Tracheal epithelial cell (primary cell): ENCODE results near the gene AGBL4. TPM values are rescaled to one million over a fixed set of nuclear protein-coding genes. Genes with fewer than 3 reads are reported as not detected.

Experiments used
- total RNA-seq: library from RNA; depleted of rRNA; stranded (reverse); fragments of >200 nt; gene quantifications from 2 replicates; pipeline ENCODE4 v1.2.1, GENCODE V29; 2014

The AGBL4 gene
- total RNA-seq: not detected in 2 replicates

DNA sequence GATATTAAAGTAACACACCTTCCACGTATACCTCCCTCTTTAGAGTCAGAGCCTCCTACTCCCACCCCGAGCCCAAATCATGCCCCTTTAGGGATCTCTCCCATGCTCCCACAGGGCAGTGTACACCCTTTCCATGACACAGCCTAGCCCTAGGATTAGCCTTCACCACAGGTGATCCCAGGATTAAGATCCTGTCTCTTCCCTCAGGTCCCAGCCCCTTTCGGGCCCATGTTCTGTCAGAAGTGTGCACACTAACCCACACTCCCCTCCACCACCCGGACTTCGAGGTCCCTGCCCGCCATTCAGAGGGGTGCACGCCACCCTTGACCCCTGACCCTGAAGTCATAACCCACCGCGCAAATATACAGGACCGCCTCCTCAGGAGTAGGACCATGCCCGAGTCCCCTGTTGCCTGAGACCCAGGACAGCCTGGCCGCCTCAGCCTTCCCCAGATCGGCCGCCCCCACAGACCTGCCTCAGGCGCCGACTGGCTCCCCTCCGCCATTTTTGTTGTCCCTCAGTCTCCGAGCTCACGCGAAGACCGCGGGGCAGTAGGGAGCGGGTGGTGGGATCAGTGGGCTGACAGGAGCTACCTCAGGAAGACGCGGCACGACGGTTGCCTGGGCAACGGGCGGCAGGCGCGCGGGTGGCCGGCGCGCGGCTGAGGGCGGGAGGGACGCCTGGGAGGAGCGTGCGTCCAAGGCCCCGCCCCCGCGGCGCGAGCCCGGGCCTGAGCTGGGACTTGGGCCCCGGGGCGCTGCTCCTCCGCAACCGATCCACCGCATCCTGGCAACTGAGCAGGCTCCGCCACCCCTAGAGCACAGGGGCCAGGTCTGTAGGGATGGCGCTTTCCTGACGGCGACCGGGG lies at the start of gene AGBL4:
TSS of gene AGBL4 (minus strand) at position 663 of the 868 bp plus-strand sequence.

DNA sequence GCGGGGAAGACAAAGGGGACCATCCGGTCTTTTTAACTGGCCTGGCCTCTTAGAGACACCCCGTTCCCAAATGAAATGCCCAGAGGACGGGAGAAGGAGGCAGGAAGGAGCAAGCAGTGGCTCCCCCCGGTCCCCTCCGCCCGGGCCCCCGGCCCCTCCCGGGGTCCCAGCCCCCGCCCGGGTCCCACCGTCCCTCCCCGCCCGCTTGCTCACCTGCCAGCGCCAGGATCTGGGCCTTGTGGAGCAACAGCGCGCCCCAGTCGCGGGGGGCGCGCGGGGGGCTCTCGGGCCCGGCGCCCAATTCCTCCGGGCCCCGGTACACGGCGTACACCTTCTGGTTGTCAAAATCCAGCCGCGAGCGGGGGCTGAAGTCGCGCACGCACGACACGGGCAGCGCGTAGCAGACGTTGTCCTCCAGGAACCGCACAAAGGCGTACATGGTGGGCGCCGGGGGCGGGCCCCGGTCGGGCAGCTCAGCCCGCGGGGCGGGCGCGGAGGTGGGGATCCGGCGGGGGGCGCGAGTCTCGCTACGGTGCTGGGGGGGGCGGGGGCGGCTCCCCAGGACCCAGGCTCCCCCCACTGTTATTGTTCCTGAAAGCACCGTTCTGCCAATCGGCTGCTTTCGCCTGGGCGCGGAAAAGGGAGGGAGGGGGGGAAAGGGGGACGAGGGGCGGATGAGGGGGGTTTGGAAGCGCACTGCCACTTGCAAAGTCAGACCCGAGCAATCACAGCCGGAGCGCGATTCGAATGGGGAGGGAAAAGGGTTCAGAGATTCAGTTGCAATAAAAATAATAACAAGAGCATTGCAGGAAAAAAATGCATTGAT lies 1247.1 kb downstream of the AGBL4 start, which contains the start of gene BEND5:
TSS of gene BEND5 (minus strand) at position 499 of the 826 bp plus-strand sequence. CDS start at position 439, 60 bp downstream.

Other genes starting within 250 kb of the AGBL4 start
- gene ELAVL4, start 85.0 kb upstream of the AGBL4 start, total RNA-seq: not detected in 2 replicates